Fibroblast of lung (primary cell): Measurements from ENCODE around the gene FCHO2. TPM values are rescaled to one million over a fixed set of nuclear protein-coding genes. Genes with fewer than 3 reads are reported as not detected.

Experiments
- DNase-seq, 2 donors: peaks; one replicate each; pipeline versions ENCODE4 v3.0.0 to v3.0.0-alpha.2; 2010; ENCODE audit warnings: low read depth in 2 of 2
- H2AFZ ChIP-seq: 2 replicates; pipeline ENCODE4 v1.5.1; 2012; ENCODE audit warnings: low read length, control low read depth, inconsistent platforms
- H3K27ac ChIP-seq: 2 replicates; pipeline ENCODE4 v1.5.1; 2011; ENCODE audit warnings: low read length, control low read depth; ENCODE audit not compliant: insufficient read depth
- H3K27me3 ChIP-seq: 2 replicates; pipeline ENCODE4 v1.5.1; 2011; ENCODE audit warnings: mild to moderate bottlenecking, low read length; ENCODE audit not compliant: control insufficient read depth, insufficient read depth
- H3K36me3 ChIP-seq: 2 replicates; pipeline ENCODE4 v1.5.1; 2011; ENCODE audit warnings: low read length; ENCODE audit not compliant: control insufficient read depth, insufficient read depth
- H3K4me1 ChIP-seq: 2 replicates; pipeline ENCODE4 v1.5.1; 2011; ENCODE audit warnings: low read length; ENCODE audit not compliant: control insufficient read depth, insufficient read depth; ENCODE audit errors: extremely low read depth
- H3K4me2 ChIP-seq: 2 replicates; pipeline ENCODE4 v1.5.1; 2011; ENCODE audit warnings: low read length, control low read depth; ENCODE audit not compliant: insufficient read depth; ENCODE audit errors: extremely low read depth
- H3K4me3 ChIP-seq, 4 experiments: fragments of 200-600 bp in 1 of 4; sonication (generic) in 1 of 4; replicated peaks in 1 of 4; 2 replicates each; pipeline ENCODE4 v1.5.1; 2011 to 2016; ENCODE audit warnings: low read length in 4 of 4, low read depth in 3 of 4, mild to moderate bottlenecking in 3 of 4, control low read depth in 2 of 4, inconsistent platforms in 1 of 4, mixed read lengths in 1 of 4; ENCODE audit not compliant: insufficient read depth in 1 of 4; ENCODE audit errors: control extremely low read depth in 1 of 4
- H3K79me2 ChIP-seq: 2 replicates; pipeline ENCODE4 v1.5.1; 2012; ENCODE audit warnings: mild to moderate bottlenecking, low read length, inconsistent platforms; ENCODE audit not compliant: control insufficient read depth, insufficient read depth
- H3K9ac ChIP-seq: 2 replicates; pipeline ENCODE4 v1.5.1; 2011; ENCODE audit warnings: mild to moderate bottlenecking, low read length, control low read depth; ENCODE audit not compliant: insufficient read depth
- H3K9me3 ChIP-seq: 2 replicates; pipeline ENCODE4 v1.5.1; 2012; ENCODE audit warnings: low read depth, low read length; ENCODE audit not compliant: control insufficient read depth, insufficient read depth
- H4K20me1 ChIP-seq: 2 replicates; pipeline ENCODE4 v1.5.1; 2011; ENCODE audit warnings: low read length; ENCODE audit not compliant: control insufficient read depth, insufficient read depth; ENCODE audit errors: extremely low read depth
- EZH2 ChIP-seq: IDR thresholded peaks from 2 replicates; pipeline ENCODE4 v1.5.1; 2012; ENCODE audit warnings: low read length, control low read depth, mild to moderate bottlenecking; ENCODE audit errors: missing control alignments
- polyA plus RNA-seq, 2 donors: library from polyadenylated mRNA; depleted of rRNA in 1 of 2; stranded (reverse) in 1 of 2; unstranded in 1 of 2; fragments of >200 nt; gene quantifications; 2 replicates each; pipeline ENCODE4 v1.2.1, GENCODE V29; 2011 to 2012; ENCODE audit warnings: missing spikeins in 1 of 2
- total RNA-seq: library from RNA; depleted of rRNA; stranded (reverse); fragments of >200 nt; gene quantifications from 2 replicates; pipeline ENCODE4 v1.2.1, GENCODE V29; 2014
- TF ChIP-seq, protein P1 (sequence below), 2 donors: IDR thresholded peaks in 1 of 2; conservative IDR thresholded peaks in 1 of 2; 1 replicate in 1 of 2; 2 replicates in 1 of 2; pipeline ENCODE4 v1.5.1; 2011 to 2012; ENCODE audit warnings: low read length in 2 of 2, control low read depth in 1 of 2, inconsistent platforms in 1 of 2, low read depth in 1 of 2, mild to moderate bottlenecking in 1 of 2

FCHO2 gene
- total and polyA plus RNA-seq, 2 donors (not counting 1 experiment from before 2014, with no cell fraction given), result 11.3 to 19.2 TPM

DNA sequence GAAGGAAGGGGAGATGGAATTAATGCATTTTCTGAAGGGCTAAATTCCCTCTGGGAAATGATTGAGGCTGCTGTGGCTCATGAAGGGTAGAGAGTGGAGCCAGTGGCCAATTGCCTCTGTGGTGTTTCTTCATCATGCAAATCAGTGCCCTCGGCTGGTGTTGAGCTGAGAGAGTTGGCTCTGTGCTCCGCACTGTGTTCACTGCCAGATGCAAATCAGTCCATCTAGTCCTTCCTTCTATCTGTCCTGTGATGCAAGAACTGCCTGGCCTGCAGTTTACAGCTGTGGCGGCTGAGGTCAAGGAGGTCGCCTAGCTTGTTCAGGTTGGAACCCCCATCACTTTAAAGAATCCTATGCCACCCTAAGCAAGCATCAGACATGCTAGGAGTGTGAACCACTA lies 170.5 kb downstream of the FCHO2 start:
- Histone ChIP-seq H3K36me3 (no peaks in the 10 kb centered on the region), H2AFZ (no peak overlapping the region), H3K27ac (no peak overlapping the region), H3K9ac (no peak overlapping the region), H3K4me1 (no peaks in the 10 kb centered on the region), H3K9me3 (no peaks in the 10 kb centered on the region), H3K79me2 (no peaks in the 10 kb centered on the region), H3K4me3 (no peak overlapping the region), H3K27me3 (no peaks in the 10 kb centered on the region), H3K4me2 (no peak overlapping the region), H4K20me1 (no peaks in the 10 kb centered on the region)
- DNase-seq, result no peak
- no peak for TF ChIP-seq EZH2
- TF ChIP-seq, protein P1, sequence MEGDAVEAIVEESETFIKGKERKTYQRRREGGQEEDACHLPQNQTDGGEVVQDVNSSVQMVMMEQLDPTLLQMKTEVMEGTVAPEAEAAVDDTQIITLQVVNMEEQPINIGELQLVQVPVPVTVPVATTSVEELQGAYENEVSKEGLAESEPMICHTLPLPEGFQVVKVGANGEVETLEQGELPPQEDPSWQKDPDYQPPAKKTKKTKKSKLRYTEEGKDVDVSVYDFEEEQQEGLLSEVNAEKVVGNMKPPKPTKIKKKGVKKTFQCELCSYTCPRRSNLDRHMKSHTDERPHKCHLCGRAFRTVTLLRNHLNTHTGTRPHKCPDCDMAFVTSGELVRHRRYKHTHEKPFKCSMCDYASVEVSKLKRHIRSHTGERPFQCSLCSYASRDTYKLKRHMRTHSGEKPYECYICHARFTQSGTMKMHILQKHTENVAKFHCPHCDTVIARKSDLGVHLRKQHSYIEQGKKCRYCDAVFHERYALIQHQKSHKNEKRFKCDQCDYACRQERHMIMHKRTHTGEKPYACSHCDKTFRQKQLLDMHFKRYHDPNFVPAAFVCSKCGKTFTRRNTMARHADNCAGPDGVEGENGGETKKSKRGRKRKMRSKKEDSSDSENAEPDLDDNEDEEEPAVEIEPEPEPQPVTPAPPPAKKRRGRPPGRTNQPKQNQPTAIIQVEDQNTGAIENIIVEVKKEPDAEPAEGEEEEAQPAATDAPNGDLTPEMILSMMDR (conservative IDR thresholded peaks at IDR 0.05 in 1 of 2, IDR thresholded peaks at IDR 0.05 in 1 of 2; ENCODE audit: low read depth in 1 of 2, low read length in 2 of 2), result no peak

DNA sequence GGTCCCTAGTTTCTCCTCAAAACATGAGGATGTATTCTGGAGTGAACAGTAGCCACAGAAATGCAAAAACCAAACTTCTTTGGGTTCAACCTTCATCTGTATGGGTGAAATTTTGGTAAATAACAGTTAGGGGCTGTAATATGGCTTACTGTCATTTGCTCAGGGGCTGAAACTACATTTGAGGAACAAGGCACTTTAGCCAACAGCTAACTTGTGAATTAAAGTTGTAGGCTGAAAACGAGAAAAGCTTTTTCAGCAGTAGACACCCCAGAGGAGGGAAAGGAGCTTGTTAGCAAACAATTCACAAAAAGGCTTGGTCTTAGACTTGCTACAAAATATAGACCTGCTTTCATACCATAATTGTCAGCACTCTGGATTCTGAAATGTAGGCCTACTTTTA lies 171.1 kb downstream of the FCHO2 start:
- H3K9me3 ChIP-seq, result no peaks in the 10 kb centered on the region
- TF ChIP-seq, protein P1 (conservative IDR thresholded peaks at IDR 0.05 in 1 of 2, IDR thresholded peaks at IDR 0.05 in 1 of 2; ENCODE audit: low read depth in 1 of 2, low read length in 2 of 2), result no peak
- no peak for TF ChIP-seq EZH2
- no peaks in the 10 kb centered on the region for H3K36me3 ChIP-seq
- no peaks in the 10 kb centered on the region for H3K79me2 ChIP-seq
- no peaks in the 10 kb centered on the region for H3K4me1 ChIP-seq
- no peak overlapping the region for H3K9ac ChIP-seq
- H3K4me3 ChIP-seq, result no peak overlapping the region
- H2AFZ ChIP-seq, result no peak overlapping the region
- DNase-seq, result no peak
- no peaks in the 10 kb centered on the region for H4K20me1 ChIP-seq
- no peak overlapping the region for H3K4me2 ChIP-seq
- no peak overlapping the region for H3K27ac ChIP-seq
- H3K27me3 ChIP-seq, result no peaks in the 10 kb centered on the region

DNA sequence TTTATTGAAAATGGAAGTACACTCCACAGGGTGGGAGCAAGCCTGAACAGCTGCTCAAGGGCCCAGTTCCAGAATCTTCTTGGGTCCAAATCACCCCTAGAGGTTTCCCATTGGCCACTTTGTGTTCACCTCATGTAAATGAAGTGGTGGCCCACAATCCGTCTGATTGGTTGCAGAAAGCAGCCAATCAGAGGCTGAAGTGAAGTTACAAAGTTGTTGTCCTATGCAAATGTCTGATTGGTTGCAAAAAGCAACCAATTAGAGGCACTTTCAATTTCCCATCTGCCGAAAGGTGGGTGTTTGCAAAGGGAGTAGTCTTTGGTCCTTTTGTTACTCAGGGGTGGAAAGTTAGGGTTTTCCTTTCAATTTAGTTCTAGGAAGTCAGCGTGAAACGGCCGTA lies 173.3 kb downstream of the FCHO2 start:
- Histone ChIP-seq H3K4me1 (no peaks in the 10 kb centered on the region), H3K27me3 (no peaks in the 10 kb centered on the region), H3K9ac (no peak overlapping the region), H2AFZ (no peak overlapping the region), H3K27ac (no peak overlapping the region), H3K9me3 (no peaks in the 10 kb centered on the region), H4K20me1 (no peaks in the 10 kb centered on the region), H3K79me2 (no peaks in the 10 kb centered on the region), H3K4me3 (no peak overlapping the region), H3K36me3 (no peaks in the 10 kb centered on the region), H3K4me2 (no peak overlapping the region)
- no peak for DNase-seq
- TF ChIP-seq, protein P1 (conservative IDR thresholded peaks at IDR 0.05 in 1 of 2, IDR thresholded peaks at IDR 0.05 in 1 of 2; ENCODE audit: low read depth in 1 of 2, low read length in 2 of 2), result no peak
- TF ChIP-seq EZH2, result no peak
